HTR-8/SVneo (cell line): ENCODE measurements around the gene ENPP3.

ENCODE experiments used
- DNase-seq: peaks from one replicate; pipeline ENCODE4 v3.0.0; 2011; ENCODE audit warnings: low spot score, mixed read lengths; ENCODE audit not compliant: insufficient read length
- FAIRE-seq: peaks from 2 replicates; lab custom pipeline; 2011; peaks lifted over from hg19 to GRCh38; lab: Jason Lieb, UNC

Gene ENPP3

DNA sequence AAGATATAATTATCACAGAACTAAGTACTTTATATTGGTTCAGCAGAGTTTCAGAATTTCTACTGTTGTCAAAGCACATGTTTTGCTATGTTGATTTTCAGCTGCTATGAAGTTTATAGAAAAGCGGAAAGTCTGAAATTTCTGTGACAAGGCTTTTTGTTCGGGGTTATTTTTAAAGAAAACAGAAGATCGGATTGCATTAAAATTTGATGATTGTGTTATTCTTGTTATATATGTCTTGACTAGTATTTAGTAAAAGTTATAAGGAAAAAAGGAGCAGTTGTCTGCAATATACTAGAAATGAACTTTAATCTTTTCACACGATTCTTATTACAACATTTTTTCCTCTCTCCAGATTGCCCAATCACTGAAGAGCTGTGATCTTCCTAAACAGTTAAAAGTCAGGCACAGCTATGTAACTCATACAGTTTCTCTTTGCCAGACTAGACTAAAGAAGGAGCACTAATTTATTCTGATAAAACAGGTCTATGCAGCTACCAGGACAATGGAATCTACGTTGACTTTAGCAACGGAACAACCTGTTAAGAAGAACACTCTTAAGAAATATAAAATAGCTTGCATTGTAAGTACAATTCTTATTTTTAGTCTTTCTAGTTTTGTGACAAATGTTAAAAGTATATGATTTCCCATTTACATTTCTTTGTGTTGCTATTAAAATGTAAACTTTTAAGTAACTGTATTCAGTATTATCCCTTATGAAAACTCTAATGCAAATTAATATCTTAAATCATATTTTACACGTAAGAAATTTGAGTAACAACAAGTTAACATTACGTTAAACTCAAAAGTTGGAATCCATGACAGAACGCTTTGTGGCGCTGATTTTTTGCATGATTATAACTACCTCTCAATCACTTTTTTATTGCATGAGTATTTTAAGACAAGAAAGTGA is at the start of gene ENPP3:
Gene ENPP3 (plus strand): TSS at position 423 of the 913 bp plus-strand sequence. CDS start 83 bp downstream, at position 506.
- DNase-seq (no peak), FAIRE-seq (no peak)

DNA sequence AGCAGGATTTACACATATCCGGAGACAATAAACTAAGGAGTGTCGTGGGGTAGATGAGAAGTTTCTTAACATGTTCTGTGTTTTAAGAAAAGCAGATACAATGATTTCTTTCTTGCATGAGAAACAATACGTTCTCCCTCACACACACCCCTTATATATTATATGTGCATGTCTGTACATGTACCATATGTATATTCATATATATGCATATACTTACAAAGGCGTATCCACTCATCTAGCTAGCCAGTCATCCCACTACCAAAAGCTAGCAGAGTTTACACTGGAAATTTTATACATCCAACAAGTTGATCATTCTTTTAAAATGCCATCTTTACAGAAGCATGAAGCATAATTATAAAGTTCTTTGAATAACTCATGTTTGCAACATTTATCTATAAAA is 49.2 kb upstream of the ENPP3 start:
- DNase-seq = no peak
- FAIRE-seq = no peak

DNA sequence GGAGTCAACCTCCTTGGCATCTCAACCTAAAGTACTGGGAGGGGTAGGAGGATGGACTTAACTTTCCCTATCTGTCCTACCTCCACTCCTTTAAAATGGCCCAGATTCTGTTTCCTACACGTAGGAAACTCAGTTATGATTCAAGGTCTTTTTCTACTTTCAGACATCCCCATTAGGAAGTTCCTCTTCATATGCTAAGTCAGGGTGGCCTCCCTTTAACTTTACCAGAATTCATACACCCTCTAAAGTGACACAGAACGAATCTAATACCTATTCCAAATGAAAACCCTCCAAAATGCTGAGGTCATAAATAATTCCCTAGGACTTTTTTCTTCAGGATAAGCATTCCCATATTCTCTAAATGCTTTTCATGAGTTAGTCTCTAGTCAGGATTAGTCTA is 48.5 kb upstream of the ENPP3 start:
- no peak for DNase-seq

DNA sequence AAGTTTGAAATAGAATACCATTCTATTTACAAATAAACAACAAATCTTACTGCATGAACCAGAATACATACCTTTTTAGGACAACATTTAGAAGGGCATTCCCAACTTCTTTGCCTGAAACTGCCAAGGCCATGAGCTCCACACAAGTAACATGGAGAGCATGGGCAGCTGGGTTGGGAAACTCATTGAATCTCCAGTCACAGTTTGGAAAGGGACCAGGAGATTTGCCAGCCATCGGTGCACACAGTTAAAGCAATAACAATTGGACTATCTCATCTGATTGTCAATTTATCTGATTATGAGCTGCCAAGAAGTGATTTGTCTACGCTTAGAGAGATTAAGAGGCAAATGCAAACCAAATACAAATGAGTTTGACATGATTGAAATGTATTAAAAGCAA is 44.2 kb upstream of the ENPP3 start:
- FAIRE-seq (no peak), DNase-seq (no peak)

More for the DNA sequence above, 48.5 kb upstream of the ENPP3 start:
- FAIRE-seq = no peak

DNA sequence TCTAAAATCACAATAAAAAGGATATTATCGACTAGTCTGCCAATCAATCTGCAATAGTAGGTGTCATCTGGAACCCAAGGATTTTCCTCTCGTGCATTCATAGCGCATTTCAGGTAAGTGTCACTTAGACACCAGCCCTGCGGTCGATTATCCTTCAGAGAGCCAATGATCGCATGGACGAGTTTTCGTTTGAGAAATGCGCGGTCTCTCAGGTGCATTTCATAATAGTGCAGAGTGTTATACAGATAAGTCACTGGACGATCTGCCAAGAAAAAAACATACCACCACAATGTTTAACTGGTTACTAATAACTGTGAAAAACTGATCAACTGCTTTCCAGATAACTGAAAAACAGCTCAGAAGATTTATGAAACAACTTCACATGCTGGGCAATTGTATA is 43.0 kb upstream of the ENPP3 start:
- FAIRE-seq (no peak), DNase-seq (no peak)

DNA sequence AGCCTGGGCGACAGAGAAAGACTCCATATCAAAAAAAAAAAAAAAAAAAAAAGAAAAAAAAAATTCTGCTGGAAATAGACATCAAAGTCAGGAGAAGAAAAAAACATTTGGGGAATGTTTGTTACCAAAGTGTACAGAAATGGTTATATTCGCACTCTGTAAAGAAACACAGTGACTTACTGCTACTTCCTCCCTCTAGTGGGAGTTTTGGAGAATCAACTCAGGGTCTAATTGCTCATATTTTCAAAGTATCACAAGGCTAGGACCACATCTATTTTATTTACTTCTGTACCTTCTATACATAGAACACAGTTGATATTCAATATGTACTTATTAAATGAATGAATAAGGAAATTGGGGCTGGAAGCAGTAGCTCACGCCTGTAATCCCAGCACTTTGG is 39.7 kb upstream of the ENPP3 start:
- DNase-seq (peak; percentile 8), FAIRE-seq (no peak)

DNA sequence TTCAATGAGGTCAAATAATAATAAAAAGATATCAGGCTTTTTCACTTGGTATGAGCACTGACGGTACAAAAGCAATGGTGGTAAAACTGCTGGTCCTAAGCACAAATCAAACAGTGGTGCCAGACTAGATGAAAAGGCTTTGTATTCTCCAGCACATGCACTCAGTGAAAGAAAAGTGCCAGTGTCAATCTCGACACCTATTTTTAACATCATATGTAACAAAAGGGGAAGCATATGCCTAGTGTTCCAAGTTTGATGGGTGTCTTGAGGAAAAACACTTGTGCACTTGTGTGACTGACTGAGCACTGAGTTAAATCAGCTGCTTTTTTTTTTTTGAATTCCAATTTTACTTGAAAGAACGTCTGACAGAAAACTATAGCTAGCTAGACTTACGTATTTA is 36.4 kb upstream of the ENPP3 start:
- DNase-seq (no peak), FAIRE-seq (no peak)

DNA sequence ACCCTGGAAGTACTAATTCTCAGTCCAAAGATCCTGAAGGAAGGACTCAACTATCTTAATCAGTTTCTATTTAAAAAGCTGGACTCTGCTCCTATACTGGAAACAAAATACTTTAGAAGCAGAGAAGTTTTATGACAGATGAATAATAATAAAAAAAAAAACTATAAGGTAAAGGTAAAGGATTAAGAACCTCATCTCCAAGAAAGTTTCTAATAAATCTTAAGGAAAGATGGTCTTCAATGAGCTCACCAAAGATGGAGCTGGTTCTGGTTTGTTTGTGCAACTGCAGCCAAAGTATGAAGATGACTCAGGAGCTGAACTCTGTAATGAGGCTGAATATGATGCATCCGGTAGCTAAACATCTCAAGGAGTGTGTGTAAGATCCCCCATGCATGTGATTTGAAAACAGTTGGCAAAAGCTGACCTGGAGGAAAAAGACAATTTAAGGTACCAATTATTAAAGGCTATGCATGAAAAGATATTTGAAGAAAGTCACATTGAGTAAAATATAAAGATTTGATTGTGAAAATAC is 34.3 kb upstream of the ENPP3 start:
- no peak for FAIRE-seq
- DNase-seq = no peak

DNA sequence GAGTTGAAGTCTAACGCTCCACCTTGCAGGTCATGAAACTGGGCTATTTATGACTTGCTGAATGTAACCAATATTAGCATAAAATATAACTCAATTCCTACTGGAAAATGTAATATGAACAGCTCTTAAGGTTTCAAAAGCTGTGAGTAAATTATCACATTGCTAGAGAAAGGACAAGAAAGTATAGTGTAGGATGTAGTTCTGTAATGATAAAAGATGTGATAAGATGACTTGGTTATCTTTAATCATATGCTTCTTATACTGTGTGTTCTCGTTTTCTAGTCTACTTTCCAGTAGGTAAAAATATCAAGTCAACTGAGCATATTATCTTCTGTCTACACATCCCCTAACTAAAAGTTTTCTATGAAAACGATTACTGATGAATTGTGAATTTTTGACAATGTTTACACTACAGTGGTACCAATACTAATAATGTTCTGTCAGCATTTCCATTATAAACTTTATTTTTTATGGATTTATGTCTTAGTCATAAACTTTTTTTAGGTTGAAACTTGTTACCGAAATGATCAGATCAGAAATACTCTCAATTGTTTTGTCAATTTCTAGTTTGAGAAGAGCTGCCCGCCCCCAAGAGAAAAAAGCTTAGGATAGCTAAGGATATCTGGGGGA is 23.7 kb upstream of the ENPP3 start:
- no peak for FAIRE-seq
- no peak for DNase-seq

DNA sequence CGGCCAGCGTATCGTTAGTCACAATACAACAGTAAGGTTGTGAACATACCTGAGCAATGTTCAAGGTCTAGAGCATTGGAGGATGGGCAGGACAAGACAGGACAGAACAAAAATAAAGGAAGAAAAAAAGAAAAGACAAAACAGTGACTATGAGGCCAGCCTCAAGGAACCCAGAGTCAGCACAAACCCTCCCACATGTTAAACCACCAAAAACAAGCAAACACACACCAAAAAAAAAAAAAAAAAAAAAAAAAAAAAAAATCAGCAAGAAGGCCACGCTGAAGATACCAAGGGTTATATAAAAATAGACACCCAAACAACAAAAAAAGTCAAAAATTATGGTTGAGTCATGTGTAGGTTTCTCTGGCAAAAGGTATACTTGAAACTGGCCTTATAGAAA is 21.8 kb upstream of the ENPP3 start:
- FAIRE-seq = no peak

DNA sequence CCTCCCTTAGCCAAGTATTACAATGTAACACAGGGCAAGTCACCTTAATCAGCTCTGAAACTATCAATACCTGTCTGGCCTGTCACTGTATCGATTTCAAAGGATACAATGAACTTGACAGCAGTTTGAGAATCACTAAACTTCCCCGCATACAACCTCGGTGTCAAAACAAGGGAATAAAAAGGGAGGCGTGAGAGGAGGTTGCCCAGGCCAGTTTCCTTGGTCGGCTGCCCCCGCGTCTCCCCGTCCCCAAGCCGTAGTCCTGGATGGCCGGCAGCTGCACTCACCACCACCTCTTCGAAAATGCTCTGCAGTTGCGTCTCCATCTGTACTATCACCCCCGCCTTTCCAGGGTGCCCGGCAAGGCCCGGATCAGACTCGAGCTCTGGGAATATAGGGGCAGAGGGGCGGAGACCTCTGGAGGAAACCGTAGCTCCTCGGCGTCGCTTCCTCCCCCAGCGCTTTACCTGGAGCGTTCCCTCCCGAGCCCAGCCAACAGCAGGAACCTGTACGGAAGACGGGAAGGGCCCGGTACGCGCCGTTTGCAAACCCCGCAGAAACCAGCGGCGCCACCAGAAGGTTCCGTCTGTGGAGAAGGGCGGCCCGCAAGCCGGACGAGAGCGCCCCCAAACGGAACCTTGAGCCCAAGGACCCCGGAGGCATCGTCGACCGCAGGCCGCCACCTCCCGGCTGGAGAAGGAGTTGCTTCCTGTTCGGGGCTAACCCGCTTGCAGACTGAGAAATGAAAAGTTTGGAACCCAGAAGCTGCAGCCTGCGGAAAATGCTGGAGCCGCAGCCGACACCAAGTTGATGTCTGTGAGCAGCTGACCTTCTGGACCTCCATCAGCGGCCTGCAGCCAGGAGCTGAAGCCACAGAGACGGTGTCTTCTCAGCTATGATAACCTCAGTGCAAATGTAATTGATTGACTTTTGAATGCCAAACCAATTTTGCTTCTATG is 9.1 kb upstream of the ENPP3 start, which contains the start of gene MED23:
Gene MED23 (minus strand): TSS at position 519 of the 959 bp plus-strand sequence. CDS start 193 bp downstream, at position 326.
- DNase-seq (peak; percentile 80), FAIRE-seq (peak; percentile 79)

More for the DNA sequence above, 21.8 kb upstream of the ENPP3 start:
- DNase-seq = no peak

DNA sequence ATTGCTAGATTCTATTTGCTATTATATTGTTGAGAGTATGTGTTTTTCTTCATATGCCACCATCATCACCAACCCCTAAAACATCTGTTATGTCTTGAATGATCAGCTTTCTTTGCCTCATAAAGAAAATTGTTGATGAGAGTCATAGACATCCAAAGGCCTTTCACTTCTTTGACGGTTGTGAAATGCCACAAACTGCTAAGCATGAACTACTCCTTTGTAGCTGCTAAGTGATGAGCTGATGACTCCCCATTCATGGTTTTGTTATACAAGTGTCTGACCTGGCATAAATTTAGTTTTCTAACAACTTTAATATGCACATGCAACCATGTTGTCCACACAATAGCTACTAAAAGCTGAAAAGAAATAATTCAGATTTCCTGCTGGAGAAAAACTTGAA is 8.4 kb upstream of the ENPP3 start:
- FAIRE-seq = no peak
- no peak for DNase-seq

DNA sequence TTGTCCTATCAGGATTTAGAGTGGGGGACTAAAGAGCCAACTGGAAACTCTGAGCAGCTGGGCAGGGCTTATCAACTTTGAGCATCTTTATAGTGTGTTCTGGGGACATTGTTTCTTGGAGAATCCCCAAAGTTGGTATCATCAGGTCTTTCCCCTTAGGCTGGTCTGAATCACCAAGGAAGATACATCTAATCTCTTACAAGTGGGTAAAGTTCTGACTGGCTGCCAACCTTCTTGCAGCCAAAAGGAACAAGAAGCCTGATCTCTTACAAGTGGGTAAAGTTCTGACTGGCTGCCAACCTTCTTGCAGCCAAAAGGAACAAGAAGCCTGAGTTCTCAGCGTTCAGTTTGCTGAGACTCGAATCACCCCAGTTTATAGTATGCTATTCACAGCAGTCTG is 7.5 kb upstream of the ENPP3 start:
- FAIRE-seq = no peak
- no peak for DNase-seq

DNA sequence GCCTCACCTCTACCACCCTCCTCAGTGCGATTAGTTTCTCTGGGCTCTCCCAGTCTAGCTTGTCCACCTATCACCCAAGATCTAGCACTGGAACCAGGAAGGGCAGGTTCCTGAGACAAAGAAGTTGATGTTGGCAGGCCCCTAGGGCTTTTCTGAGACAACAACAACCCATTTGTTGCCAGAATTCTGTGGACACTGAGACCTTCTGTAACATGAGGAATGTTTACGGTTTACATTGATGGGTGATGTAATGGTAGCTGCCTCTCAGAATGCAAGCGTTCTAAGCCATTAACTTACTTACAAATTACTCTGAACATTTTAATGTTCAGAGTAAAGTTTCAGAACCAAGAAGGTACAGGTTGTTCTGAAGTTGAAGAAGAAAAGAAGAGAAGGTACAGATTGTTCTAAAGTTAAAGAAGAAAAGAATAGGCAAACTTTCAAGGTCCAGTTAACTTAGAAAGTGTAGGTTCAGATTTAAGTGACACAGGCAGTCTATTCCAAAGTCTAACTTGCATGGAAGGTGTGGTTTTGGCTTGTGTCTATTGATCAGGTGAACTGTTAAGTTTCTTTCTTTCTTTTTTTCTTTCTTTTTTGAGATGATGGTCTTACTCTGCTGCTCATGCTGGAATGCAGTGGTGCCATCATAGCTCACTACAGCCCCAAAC is 5.3 kb upstream of the ENPP3 start:
- no peak for DNase-seq
- no peak for FAIRE-seq

DNA sequence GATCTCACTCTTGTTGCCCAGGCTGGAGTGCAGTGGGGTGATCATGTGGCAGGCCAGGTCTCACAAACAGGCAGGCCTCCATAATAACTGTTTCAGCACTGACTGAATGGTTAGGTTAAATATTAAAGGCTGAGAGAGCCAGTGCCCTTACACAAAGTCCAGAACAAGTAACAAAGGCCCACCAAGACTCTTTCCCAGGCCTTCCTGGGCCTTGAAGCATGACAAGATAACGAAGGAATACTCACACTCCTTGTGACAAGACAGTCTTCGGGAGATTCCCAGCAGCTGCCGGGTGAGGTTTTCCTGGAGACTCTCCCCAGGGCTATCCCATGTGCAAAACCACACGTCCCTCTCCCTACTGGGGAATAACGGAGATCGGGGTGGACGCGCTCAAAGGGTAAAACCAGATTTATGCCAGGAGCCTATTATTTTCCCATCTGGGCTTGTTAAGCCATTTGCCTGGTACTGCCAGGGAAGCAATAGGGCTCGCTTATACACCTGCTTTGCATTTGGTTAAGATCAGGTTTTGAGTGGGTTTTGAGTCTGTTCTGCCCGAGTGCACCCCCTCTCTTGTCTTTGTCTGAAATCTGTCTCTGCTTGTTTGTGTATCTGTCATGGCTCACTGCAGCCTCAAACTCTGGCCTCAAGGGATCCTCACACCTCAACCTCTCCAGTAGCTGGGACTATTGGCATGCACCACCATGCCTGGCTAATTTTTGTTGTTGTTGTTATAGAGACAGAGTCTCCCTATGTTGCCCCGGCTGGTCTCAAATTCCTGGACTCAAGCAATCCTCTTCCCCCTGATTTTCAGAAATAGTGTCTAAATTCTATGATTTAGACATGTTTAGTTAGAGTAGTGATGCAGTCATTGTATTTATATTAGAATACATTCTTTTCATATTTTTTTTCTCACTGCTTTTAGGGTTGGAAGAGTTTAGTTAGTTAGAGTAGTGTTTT is 1.4 kb upstream of the ENPP3 start:
- FAIRE-seq = no peak
- DNase-seq = no peak

DNA sequence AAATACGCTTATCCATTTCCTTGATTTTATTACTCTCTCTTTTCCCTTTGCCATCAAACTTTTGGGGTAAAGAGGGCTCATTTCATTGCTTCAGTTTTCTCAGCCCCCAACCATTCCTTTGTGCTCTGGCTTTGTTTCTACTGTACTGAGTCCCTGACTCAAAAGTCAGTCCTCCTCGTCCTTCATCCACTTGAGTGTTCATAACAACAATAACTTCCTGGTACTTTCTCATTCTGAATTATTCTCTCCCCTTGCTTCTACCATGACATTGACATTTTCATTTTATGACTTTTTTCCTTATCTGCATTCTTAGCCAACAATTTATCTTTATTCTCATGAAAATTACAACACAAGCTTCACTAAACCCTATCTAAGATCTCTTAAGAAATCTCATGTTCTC is 911 bp downstream of the ENPP3 start:
- DNase-seq (no peak), FAIRE-seq (no peak)

DNA sequence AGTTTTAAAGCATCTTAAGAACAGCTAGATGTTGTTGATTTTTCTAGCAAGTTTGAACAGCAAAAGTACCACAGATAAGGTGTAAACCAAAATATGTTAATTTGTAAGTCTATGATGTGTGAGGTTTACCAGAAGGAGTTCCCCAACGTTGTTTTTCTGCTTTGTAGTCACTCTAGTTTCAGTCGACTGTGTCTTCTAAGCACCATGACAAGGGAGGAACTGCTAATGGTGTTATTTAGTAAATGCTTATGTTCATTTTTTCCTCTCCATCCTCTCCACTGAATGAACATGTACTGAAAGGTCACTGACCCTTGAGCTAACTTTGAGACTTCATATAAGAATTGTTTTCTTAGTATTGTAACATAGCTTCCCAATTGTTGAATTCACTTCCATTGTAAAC is 3.0 kb downstream of the ENPP3 start:
- DNase-seq (no peak), FAIRE-seq (no peak)

DNA sequence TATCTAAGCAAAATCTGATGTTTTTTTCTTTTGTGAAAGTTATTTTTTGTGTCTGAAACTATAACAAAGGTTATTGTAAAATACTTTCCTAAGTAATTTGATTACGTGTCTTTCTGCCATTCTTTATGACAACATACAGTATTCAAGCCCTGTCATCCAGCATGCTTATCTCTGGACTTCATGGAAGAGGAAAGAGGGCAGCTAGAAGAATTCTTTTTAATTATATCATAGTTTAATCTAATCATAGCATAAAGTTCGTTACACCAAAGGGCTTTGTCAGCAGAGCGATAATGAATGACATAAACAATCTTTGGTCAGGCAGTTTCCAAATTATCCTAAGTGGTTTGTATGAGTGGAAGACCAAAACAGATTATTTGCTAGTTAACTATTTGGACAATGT is 3.5 kb downstream of the ENPP3 start:
- FAIRE-seq (no peak), DNase-seq (no peak)
